GM12878 (cell line): ENCODE results near the gene PTCD2.

ENCODE experiments used
- CREB1 ChIP-seq: IDR thresholded peaks from 2 replicates; pipeline ENCODE4 v1.6.1; 2012; ENCODE audit warnings: low read depth, mild to moderate bottlenecking, inconsistent platforms
- GABPA ChIP-seq: IDR thresholded peaks from 2 replicates; pipeline ENCODE4 v1.6.1; 2014; ENCODE audit warnings: antibody characterized with exemption, low read depth, mild to moderate bottlenecking, inconsistent platforms
- NFYB ChIP-seq: IDR thresholded peaks from 2 replicates; pipeline ENCODE4 v1.6.1; 2011; ENCODE audit warnings: low read depth, mild to moderate bottlenecking, low read length, improper control_type of control experiment, moderate library complexity; ENCODE audit not compliant: insufficient read depth
- POLR2A ChIP-seq: IDR thresholded peaks from 2 replicates; pipeline ENCODE4 v1.6.1; 2011; ENCODE audit warnings: low read depth, mild to moderate bottlenecking, low read length
- TF ChIP-seq, protein P1 (sequence below): IDR thresholded peaks from 2 replicates; pipeline ENCODE4 v1.6.1; 2012; ENCODE audit warnings: low read depth, low read length, improper control_type of control experiment
- TF ChIP-seq, protein P2 (sequence below): IDR thresholded peaks from 2 replicates; pipeline ENCODE4 v1.6.1; 2011; ENCODE audit warnings: low read depth, mild to moderate bottlenecking, low read length, moderate library complexity, borderline replicate concordance; ENCODE audit errors: extremely low read depth
- TF ChIP-seq, protein P3 (sequence below), 3 experiments: IDR thresholded peaks in 2 of 3; conservative IDR thresholded peaks in 1 of 3; 2 replicates each; pipeline ENCODE4 v1.5.1; 2011; ENCODE audit warnings: low read depth in 3 of 3, low read length in 3 of 3, mild to moderate bottlenecking in 3 of 3, control low read depth in 2 of 3, moderate library complexity in 2 of 3, inconsistent platforms in 1 of 3, mixed read lengths in 1 of 3; ENCODE audit not compliant: control insufficient read depth in 2 of 3, insufficient read depth in 1 of 3; ENCODE audit errors: extremely low read depth in 1 of 3

DNA sequence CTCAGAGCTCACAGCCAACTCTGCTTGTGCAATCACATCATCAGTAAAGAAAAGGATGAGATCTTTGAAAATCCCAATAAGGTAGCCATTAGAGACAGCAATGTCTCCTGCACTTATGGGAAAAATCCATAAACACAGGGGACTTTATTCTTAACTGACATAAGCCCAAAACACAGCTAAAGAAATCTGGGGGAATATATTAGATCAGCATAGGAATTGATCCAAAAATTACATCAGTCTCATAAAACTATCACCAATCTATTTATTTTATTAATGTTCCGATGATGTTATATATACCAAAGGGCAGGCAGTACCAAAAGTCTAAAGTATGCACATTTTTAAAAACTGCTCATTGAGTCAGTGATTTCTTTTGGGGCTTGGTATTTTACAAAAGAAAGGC lies 7.0 kb upstream of the PTCD2 start:
- TF ChIP-seq, protein P1, sequence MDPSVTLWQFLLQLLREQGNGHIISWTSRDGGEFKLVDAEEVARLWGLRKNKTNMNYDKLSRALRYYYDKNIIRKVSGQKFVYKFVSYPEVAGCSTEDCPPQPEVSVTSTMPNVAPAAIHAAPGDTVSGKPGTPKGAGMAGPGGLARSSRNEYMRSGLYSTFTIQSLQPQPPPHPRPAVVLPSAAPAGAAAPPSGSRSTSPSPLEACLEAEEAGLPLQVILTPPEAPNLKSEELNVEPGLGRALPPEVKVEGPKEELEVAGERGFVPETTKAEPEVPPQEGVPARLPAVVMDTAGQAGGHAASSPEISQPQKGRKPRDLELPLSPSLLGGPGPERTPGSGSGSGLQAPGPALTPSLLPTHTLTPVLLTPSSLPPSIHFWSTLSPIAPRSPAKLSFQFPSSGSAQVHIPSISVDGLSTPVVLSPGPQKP: no peak
- TF ChIP-seq POLR2A: no peak
- no peak for TF ChIP-seq NFYB
- TF ChIP-seq, protein P2, sequence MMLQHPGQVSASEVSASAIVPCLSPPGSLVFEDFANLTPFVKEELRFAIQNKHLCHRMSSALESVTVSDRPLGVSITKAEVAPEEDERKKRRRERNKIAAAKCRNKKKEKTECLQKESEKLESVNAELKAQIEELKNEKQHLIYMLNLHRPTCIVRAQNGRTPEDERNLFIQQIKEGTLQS: no peak
- TF ChIP-seq, protein P3, sequence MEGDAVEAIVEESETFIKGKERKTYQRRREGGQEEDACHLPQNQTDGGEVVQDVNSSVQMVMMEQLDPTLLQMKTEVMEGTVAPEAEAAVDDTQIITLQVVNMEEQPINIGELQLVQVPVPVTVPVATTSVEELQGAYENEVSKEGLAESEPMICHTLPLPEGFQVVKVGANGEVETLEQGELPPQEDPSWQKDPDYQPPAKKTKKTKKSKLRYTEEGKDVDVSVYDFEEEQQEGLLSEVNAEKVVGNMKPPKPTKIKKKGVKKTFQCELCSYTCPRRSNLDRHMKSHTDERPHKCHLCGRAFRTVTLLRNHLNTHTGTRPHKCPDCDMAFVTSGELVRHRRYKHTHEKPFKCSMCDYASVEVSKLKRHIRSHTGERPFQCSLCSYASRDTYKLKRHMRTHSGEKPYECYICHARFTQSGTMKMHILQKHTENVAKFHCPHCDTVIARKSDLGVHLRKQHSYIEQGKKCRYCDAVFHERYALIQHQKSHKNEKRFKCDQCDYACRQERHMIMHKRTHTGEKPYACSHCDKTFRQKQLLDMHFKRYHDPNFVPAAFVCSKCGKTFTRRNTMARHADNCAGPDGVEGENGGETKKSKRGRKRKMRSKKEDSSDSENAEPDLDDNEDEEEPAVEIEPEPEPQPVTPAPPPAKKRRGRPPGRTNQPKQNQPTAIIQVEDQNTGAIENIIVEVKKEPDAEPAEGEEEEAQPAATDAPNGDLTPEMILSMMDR (IDR thresholded peaks at IDR 0.05 in 2 of 3, conservative IDR thresholded peaks at IDR 0.05 in 1 of 3; ENCODE audit: control insufficient read depth in 2 of 3, extremely low read depth in 1 of 3, insufficient read depth in 1 of 3, low read depth in 3 of 3, low read length in 3 of 3): no peak
- TF ChIP-seq CREB1: no peak
- TF ChIP-seq GABPA: no peak
